Activated naive CD8-positive, alpha-beta T cell treated with anti-CD3 and anti-CD28 coated beads, Interleukin-2, amount 50 U/mL, for 24 hours (primary cell): ENCODE data around the gene FAM184A.
"Not testable (repeated sequence)": the region's sequence is repeated elsewhere in the genome, so short reads cannot be mapped to it uniquely, and the experiment has no call there.

Source experiments
- ATAC-seq: fragments of 150-1000 bp; cut with Tn5 transposase; one replicate; pipeline ENCODE4 v1.10.0; 2021
- DNase-seq: peaks from one replicate; pipeline ENCODE4 v3.0.0; 2021
- H3K27ac Mint-ChIP-seq: one replicate; pipeline ENCODE4 v1.8.0; 2021; ENCODE audit warnings: mild to moderate bottlenecking, mixed read lengths
- H3K27me3 Mint-ChIP-seq: one replicate; pipeline ENCODE4 v1.8.0; 2021; ENCODE audit warnings: mixed read lengths
- H3K36me3 Mint-ChIP-seq: one replicate; pipeline ENCODE4 v1.8.0; 2021; ENCODE audit warnings: low read depth, mixed read lengths
- H3K4me1 Mint-ChIP-seq: one replicate; pipeline ENCODE4 v1.8.0; 2021; ENCODE audit warnings: mixed read lengths
- H3K4me3 Mint-ChIP-seq: one replicate; pipeline ENCODE4 v1.8.0; 2021; ENCODE audit warnings: mild to moderate bottlenecking, moderate library complexity, mixed read lengths
- H3K9me3 Mint-ChIP-seq: one replicate; pipeline ENCODE4 v1.8.0; 2021; ENCODE audit warnings: mixed read lengths

Gene FAM184A

DNA sequence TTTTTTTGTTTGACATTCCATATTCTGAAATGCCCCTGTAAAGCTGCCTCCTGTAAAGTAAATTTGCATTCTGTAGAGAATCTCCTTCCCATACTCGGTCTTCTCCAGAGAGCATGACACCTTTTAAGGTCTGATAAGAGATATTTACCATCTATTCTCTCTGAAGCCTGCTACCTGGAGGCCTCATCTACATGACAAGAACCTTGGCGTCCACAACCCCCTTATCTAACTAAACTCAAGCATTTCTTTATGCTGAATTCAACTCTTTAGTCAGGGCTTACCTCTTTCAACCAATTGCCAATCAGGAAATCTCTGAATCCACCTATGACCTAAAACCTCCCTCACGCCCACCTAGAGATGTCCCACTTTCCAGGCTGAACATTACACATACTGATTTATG is 51.6 kb downstream of the FAM184A start:
- Mint-ChIP-seq H3K27ac (no peak overlapping the region), H3K4me1 (no peaks in the 10 kb centered on the region), H3K4me3 (no peak overlapping the region), H3K27me3 (no peaks in the 10 kb centered on the region), H3K36me3 (no peaks in the 10 kb centered on the region), H3K9me3 (no peaks in the 10 kb centered on the region)
- ATAC-seq (no peak), DNase-seq (no peak)

DNA sequence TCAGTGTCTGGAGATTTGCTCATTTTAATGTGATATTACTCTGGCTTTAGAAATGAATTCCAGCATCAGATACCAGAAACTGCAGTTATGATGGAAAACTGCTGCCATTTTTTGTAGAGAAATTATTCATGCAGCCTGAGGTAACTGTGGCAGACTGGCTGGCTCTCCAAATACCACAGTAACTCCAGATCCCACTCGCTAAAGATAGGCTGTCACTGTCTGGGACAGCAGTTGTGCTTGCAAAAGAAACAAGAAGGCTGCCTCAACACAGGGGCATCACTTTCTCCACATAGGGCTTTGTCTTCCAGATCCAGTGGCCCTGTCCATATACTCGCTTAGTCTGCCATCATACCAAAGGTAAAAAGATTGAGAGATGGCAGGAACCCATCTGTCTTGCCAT is 52.7 kb downstream of the FAM184A start:
- H3K9me3 Mint-ChIP-seq = no peaks in the 10 kb centered on the region
- ATAC-seq (no peak), DNase-seq (no peak)
- no peaks in the 10 kb centered on the region for H3K27me3 Mint-ChIP-seq
- no peaks in the 10 kb centered on the region for H3K36me3 Mint-ChIP-seq
- H3K4me1 Mint-ChIP-seq = no peaks in the 10 kb centered on the region
- no peak overlapping the region for H3K27ac Mint-ChIP-seq
- no peak overlapping the region for H3K4me3 Mint-ChIP-seq

DNA sequence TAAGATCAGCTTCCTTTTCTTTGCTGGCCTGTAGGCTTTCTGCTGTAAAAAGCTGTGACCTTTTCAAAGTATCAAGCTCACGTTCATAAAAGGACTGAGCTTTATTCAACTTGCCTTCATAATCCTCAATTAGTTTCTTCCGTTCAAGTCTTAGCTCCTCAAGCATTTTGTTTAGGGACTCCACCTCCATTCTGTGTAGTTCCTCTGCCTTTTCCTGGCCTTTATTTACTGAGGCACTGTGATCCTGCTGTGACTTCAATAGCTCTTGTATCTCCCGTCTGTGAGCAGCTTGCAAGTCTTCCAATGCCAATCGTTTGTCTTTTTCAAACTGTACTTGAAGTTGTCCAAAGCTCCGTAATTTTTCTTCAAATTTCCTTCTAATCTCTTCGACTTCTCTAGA is 54.4 kb downstream of the FAM184A start:
- H3K27me3 Mint-ChIP-seq = no peaks in the 10 kb centered on the region
- no peaks in the 10 kb centered on the region for H3K36me3 Mint-ChIP-seq
- H3K4me1 Mint-ChIP-seq = no peaks in the 10 kb centered on the region
- no peak overlapping the region for H3K4me3 Mint-ChIP-seq
- DNase-seq (no peak), ATAC-seq (no peak)
- H3K27ac Mint-ChIP-seq = no peak overlapping the region
- H3K9me3 Mint-ChIP-seq = no peaks in the 10 kb centered on the region

DNA sequence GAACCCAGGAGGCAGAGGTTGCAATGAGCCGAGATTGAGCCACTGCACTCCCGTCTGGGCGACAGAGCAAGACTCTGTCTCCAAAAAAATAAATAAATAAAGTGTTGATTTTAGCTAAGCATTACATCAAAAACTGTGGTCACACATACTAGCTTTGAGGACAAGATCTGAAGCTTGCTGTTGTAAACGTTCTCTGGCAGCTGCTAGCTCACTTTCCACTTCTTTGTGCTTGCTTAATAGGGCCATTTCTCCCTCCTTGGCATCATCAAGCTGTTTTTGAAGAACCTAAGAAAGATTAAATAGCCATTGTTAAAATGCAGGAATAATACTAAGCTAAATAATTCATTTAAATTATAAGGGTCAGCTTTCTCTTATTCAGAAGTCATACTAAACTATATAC is 55.7 kb downstream of the FAM184A start:
- DNase-seq (no peak), ATAC-seq (no peak)
- no peaks in the 10 kb centered on the region for H3K9me3 Mint-ChIP-seq
- no peaks in the 10 kb centered on the region for H3K27me3 Mint-ChIP-seq
- no peak overlapping the region for H3K4me3 Mint-ChIP-seq
- no peak overlapping the region for H3K27ac Mint-ChIP-seq
- no peaks in the 10 kb centered on the region for H3K4me1 Mint-ChIP-seq
- no peaks in the 10 kb centered on the region for H3K36me3 Mint-ChIP-seq

DNA sequence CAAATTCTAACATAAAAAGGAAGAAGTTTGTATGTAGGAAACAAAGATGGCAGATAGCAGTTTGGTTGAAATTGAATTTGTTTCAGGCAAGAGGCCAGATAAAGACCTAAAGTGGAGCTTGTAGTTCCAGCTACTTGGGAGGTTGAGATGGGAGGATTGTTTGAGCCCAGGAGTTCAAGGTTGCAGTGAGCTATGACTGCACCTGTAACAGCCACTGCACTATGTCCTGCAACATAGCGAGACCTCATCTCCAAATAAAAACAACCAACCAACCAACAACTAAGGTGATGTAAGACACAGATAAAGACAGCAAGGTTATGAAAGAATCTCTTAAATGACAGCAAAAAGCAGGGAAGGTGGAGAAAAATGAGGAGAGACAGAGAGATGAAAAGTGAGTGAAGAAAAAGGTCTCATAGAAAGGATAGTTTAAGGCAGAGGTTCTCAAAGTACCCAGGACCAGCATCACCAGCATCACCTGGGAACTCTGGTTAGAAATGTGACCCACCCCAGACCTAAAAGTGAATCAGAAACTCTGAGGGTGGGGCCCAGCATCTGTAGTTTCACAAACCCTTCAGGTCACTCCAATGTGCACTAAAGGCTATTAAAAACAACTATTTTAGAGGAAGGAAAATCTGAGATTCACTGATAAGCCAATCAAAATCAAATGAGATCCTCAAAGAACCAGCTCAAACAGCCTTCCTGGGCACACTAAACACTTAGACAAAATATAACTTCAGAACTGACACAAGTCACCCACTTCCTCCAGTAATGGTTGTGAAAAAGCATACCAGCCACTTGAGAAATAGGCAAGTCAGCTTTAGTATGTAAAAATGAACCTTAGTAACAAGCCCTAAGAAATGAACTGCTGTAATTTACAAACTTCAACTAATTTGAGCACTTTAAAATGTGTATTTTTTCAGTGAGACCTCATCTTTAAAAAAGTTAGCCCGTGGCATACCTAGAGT is 57.6 kb downstream of the FAM184A start:
- no peaks in the 10 kb centered on the region for H3K27me3 Mint-ChIP-seq
- H3K27ac Mint-ChIP-seq = no peak overlapping the region
- DNase-seq = no peak
- ATAC-seq = no peak
- peaks cover 3% of the 10 kb centered on the region for H3K36me3 Mint-ChIP-seq
- H3K9me3 Mint-ChIP-seq = no peaks in the 10 kb centered on the region
- H3K4me1 Mint-ChIP-seq = no peaks in the 10 kb centered on the region
- no peak overlapping the region for H3K4me3 Mint-ChIP-seq

DNA sequence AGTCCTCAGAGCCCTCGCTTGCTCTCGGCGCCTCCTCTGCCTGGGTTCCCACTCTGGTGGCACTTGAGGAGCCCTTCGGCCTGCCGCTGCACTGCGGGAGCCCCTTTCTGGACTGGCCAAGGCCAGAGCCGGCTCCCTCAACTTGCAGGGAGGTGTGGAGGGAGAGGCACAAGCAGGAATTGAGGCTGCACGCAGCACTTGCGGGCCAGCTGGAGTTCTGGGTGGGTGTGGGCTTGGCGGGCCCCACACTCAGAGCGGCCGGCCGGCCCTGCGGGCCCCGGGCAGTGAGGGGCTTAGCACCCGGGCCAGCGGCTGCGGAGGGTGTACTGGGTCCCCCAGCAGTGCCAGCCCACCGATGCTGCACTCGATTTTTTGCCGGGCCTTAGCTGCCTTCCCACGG is 63.3 kb downstream of the FAM184A start:
- not testable (repeated sequence) for ATAC-seq, H3K4me1 Mint-ChIP-seq, H3K27me3 Mint-ChIP-seq, H3K9me3 Mint-ChIP-seq, H3K27ac Mint-ChIP-seq, H3K36me3 Mint-ChIP-seq, H3K4me3 Mint-ChIP-seq, DNase-seq

DNA sequence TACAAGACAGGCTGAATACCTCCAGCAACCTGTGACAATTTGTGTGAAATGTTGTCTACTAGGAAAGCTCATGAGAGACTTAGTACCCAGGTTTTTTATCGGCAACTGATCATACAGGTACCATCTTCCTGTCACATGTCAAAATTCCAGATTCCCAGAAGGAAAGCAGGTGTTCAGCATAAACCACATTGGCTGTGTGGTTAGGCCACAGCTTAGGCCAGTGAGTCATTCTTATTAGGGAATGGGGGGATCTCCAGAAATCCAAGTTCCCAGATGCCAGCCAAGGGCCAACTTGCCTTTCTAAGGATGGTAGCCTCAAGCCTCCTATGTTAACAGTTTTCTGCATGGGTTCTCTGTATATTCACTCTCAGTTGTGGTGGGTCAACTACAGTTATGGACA is 65.9 kb downstream of the FAM184A start:
- H3K36me3 Mint-ChIP-seq = peaks cover 10% of the 10 kb centered on the region

DNA sequence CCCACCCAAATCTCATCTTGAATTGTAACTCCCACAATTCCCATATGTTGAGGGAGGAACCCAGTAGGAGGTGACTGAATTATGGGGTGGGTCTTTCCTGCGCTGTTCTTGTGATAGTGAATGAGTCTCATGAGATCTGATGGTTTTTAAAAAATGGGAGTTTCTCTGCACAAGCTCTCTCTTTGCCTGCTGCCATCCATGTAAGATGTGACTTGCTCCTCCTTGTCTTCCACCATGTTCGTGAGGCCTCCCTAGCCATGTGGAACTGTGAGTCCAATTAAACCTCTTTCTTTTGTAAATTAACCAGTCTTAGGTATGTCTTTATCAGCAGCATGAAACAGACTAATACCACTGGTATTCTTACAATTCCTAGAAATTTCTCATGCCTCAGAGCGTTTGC is 69.2 kb downstream of the FAM184A start:
- H3K27me3 Mint-ChIP-seq, H3K4me1 Mint-ChIP-seq, H3K9me3 Mint-ChIP-seq, H3K4me3 Mint-ChIP-seq, DNase-seq, H3K36me3 Mint-ChIP-seq, ATAC-seq, H3K27ac Mint-ChIP-seq: not testable (repeated sequence)

More for the DNA sequence above, 65.9 kb downstream of the FAM184A start:
- Mint-ChIP-seq H3K27ac (no peak overlapping the region), H3K4me1 (no peaks in the 10 kb centered on the region), H3K4me3 (no peak overlapping the region), H3K9me3 (no peaks in the 10 kb centered on the region), H3K27me3 (no peaks in the 10 kb centered on the region)
- DNase-seq = no peak
- ATAC-seq = no peak

DNA sequence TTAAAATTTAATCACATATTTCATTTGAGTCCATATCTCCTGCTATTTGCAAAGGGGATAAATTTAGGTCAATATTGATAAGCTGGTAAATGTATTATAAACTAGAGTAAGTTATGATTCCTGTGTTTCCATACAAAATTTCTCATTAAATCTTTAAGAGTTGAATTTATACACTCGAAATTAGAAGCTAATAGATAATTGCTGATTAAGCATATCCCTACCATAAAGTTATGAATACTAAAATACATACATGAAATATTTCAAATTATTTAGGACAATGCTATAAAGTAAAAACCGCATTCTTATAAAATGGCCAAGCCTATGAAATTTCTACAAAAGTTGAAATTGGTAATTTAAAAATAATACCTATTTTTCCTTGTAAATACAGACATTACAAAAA is 71.5 kb downstream of the FAM184A start:
- Mint-ChIP-seq H3K9me3 (no peaks in the 10 kb centered on the region), H3K4me1 (no peaks in the 10 kb centered on the region), H3K27me3 (no peaks in the 10 kb centered on the region), H3K27ac (no peak overlapping the region), H3K36me3 (peaks cover 7% of the 10 kb centered on the region), H3K4me3 (no peak overlapping the region)
- DNase-seq (no peak), ATAC-seq (no peak)

DNA sequence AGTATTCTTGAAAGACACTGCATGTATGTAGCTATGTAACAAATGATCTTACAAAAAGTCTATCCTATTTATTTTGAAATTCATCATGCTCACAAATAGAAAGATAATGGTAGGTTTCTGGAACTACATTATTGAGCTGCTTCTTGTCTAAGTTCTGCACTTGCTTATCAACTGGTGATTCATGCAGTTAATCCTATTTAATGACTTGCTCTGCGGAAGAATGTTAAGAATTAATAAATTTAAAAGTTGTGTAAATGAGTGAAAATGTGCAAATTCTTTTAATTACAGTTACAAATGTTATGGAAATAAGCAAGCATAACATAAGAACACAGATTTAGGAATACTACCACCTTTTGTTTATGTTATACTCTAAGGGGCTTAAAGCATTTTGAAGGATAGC is 76.4 kb downstream of the FAM184A start:
- no peak for ATAC-seq

DNA sequence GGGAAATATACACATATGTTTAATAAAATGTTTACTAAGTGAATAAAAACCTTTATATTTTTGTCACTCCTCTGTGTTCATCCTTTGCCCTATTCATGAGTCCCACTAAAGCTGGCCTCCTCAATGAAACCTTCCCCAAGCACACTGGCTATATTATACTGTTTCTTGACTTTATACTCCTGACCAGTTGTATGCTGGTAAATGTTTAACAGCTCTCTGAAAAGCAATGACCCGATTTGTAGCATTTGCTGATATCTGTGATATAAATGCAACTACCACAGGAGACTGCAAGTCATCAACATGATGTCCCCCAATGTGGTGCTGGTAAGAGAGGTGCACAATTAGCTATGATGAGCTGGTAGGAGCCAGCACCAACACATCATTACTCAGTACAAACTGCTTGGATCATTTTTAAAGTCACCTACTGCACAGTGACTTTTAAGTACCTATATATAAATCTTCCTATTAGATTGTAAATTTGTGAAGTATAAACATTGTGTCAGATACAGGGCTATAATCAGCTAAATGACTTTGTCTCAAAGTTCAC is 78.9 kb downstream of the FAM184A start:
- ATAC-seq (no peak), DNase-seq (no peak)
- Mint-ChIP-seq H3K36me3 (no peaks in the 10 kb centered on the region), H3K4me3 (no peak overlapping the region), H3K27me3 (no peaks in the 10 kb centered on the region), H3K27ac (no peak overlapping the region), H3K9me3 (no peaks in the 10 kb centered on the region), H3K4me1 (no peaks in the 10 kb centered on the region)

More for the DNA sequence above, 76.4 kb downstream of the FAM184A start:
- Mint-ChIP-seq H3K27me3 (no peaks in the 10 kb centered on the region), H3K36me3 (no peaks in the 10 kb centered on the region), H3K27ac (no peak overlapping the region), H3K4me3 (no peak overlapping the region), H3K9me3 (no peaks in the 10 kb centered on the region), H3K4me1 (no peaks in the 10 kb centered on the region)
- DNase-seq = no peak

DNA sequence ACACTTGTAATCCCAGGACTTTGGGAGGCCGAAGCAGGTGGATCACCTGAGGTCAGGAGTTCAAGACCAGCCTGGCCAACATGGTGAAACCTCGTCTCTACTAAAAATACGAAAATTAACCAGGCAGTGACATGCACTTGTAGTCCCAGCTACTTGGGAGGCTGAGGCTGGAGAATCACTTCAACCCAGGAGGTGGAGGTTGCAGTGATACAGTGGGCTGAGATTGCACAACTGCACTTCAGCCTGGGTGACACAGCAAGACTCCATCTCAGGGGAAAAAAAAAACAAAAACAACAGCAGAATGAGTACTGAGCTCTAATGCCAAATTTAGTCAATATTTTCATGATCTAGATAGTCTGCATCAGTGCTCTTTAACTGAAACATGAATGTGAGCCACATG is 81.0 kb downstream of the FAM184A start:
- ATAC-seq, H3K27me3 Mint-ChIP-seq, H3K27ac Mint-ChIP-seq, H3K9me3 Mint-ChIP-seq, DNase-seq, H3K36me3 Mint-ChIP-seq, H3K4me1 Mint-ChIP-seq, H3K4me3 Mint-ChIP-seq: not testable (repeated sequence)

DNA sequence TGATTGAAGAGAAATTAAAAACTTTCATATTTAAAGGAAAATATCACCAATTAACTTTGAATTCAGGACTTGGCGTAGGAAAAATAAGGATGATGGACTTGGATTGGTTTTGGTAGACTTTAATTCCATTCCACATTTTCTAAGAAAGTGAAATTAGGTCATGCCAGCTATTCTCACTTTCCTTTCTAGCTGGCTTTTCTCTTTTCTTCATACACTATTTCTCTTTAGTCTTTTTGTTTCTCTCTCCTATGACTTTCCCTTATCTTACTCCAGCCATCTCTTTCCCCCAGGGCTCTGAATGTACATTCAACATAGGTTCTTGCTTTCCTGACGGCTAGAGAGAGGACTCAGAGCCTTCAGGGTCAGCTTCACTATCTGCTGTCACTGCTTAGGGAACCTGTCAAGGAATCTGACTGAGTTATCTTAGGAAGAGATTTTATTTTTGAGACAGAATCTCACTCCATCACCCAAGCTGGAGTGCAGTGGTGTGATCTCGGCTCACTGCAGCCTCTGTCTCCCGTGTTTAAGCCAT is 82.1 kb downstream of the FAM184A start:
- Mint-ChIP-seq H3K4me3 (no peak overlapping the region), H3K27me3 (no peaks in the 10 kb centered on the region), H3K4me1 (no peaks in the 10 kb centered on the region), H3K9me3 (no peaks in the 10 kb centered on the region), H3K27ac (no peak overlapping the region), H3K36me3 (no peaks in the 10 kb centered on the region)
- no peak for DNase-seq
- ATAC-seq = no peak

DNA sequence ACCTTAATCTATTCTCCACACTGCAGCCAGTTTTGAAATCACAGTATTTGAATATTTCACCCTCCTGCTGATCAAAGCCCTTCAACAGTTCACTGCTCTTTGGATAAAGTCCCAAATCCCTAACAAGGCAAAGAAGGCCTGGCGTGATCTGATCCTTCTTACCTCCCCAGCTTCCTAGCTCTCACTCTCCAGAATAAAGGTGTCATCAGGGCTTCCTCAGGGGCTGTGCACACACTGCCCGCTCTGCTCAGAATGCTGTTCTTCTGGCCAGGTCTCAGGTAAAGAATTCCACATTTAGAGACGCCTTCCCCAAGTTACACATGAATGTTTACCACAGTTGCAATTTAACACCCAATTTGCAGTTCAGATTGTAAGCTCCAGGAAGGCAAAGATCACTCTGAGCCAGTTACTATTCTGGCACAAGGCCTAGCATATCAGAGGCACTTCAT is 84.6 kb downstream of the FAM184A start:
- no peaks in the 10 kb centered on the region for H3K27me3 Mint-ChIP-seq
- ATAC-seq = no peak
- no peaks in the 10 kb centered on the region for H3K9me3 Mint-ChIP-seq
- H3K4me3 Mint-ChIP-seq = no peak overlapping the region
- no peak for DNase-seq
- H3K4me1 Mint-ChIP-seq = no peaks in the 10 kb centered on the region
- no peak overlapping the region for H3K27ac Mint-ChIP-seq
- no peaks in the 10 kb centered on the region for H3K36me3 Mint-ChIP-seq

DNA sequence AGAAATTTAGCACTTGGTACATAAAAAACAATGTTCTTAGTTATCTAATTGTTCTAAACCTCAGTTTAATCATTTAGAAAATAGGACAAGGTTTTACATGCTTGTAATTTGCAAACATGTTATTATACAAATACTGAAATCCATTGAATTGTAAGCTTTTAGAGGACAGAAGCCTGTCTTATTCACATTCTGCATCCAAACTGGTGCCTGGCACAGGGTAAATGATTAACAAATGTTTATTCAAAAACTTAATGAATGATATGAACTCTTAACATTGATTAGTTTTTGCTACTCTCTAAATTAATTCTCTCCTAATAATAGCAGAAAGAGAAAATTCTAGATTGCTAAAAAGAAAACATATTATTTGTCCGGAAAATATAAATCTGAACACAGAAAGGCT is 85.1 kb downstream of the FAM184A start:
- Mint-ChIP-seq H3K9me3 (no peaks in the 10 kb centered on the region), H3K27me3 (no peaks in the 10 kb centered on the region), H3K4me3 (no peak overlapping the region), H3K36me3 (no peaks in the 10 kb centered on the region), H3K27ac (no peak overlapping the region), H3K4me1 (no peaks in the 10 kb centered on the region)
- ATAC-seq = no peak
- DNase-seq = no peak
